ENCODE results near the gene MAD1L1. TPM values are rescaled to one million over a fixed set of nuclear protein-coding genes. Genes with fewer than 3 reads are reported as not detected.
A peak's percentile ranks its signal among the peaks of the same experiment; 100 is the strongest.

Gene MAD1L1
- total and polyA plus RNA-seq, 2 of the 13 experiments (the other 11 are each of a cell fraction or from before 2014, with no cell fraction given) = 17.4 to 64.7 TPM

DNA sequence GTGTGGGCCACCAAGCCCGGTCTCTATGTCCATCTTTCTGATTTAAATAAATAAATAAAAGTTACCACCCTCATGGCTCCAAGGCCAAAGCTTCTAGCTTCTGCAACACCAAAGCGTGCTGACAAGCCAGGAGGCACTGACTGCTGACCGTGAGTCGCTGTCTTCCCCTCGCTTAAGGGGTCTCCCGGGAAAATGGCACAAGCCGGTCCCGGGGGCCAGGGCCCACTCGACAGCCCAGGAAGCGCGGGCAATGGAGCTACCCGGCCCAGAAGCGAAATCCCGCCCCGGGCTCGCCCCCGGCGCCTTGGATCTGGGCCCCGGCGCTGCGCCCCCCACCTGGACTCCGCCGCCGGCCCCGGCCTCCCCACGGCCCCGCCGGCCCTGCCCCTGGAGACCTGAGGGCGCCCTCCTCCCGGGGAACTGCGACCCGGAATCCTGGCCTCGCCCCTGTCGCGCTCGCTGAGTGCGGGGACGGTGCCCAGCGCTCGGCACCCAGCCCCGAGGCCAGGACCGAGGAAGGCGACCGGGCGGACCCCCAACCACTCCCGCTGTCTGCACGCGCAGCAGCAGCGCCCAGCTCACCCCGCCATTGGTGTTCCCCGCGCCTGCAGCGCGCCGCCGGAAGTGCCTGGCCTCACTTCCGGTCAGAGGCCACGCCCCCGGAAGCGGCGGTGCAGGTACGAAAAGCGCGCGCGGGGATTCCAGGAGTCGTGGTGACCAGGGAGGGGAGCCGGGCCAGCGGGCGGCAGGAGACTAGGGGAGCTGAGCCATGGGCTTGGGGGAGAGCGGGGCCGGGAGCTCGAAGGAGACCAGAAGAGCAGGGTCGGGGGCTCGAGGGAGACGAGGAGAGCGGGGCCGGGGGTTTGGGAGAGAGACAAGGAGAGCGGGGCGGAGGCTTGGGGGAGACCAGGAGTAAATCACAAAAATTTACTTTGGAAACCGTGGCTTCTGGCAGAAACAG lies 9.1 kb upstream of the MAD1L1 start, which contains the start of the genes MRM2 and NUDT1 (continued):
- TF ChIP-seq, protein P1, sequence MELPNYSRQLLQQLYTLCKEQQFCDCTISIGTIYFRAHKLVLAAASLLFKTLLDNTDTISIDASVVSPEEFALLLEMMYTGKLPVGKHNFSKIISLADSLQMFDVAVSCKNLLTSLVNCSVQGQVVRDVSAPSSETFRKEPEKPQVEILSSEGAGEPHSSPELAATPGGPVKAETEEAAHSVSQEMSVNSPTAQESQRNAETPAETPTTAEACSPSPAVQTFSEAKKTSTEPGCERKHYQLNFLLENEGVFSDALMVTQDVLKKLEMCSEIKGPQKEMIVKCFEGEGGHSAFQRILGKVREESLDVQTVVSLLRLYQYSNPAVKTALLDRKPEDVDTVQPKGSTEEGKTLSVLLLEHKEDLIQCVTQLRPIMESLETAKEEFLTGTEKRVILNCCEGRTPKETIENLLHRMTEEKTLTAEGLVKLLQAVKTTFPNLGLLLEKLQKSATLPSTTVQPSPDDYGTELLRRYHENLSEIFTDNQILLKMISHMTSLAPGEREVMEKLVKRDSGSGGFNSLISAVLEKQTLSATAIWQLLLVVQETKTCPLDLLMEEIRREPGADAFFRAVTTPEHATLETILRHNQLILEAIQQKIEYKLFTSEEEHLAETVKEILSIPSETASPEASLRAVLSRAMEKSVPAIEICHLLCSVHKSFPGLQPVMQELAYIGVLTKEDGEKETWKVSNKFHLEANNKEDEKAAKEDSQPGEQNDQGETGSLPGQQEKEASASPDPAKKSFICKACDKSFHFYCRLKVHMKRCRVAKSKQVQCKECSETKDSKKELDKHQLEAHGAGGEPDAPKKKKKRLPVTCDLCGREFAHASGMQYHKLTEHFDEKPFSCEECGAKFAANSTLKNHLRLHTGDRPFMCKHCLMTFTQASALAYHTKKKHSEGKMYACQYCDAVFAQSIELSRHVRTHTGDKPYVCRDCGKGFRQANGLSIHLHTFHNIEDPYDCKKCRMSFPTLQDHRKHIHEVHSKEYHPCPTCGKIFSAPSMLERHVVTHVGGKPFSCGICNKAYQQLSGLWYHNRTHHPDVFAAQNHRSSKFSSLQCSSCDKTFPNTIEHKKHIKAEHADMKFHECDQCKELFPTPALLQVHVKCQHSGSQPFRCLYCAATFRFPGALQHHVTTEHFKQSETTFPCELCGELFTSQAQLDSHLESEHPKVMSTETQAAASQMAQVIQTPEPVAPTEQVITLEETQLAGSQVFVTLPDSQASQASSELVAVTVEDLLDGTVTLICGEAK (IDR thresholded peaks at IDR 0.05) = peak; percentile 95
- TF ChIP-seq, protein P1 (CRISPR knock-in tag; IDR thresholded peaks at IDR 0.05) = peak; percentile 43; the same call in 1 of the 2 replicates
- TF ChIP-seq, protein P2, sequence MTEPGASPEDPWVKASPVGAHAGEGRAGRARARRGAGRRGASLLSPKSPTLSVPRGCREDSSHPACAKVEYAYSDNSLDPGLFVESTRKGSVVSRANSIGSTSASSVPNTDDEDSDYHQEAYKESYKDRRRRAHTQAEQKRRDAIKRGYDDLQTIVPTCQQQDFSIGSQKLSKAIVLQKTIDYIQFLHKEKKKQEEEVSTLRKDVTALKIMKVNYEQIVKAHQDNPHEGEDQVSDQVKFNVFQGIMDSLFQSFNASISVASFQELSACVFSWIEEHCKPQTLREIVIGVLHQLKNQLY (CRISPR knock-in tag; IDR thresholded peaks at IDR 0.05) = peak; percentile 23; the same call in 1 of the 2 replicates
- TF ChIP-seq ZNF607 (CRISPR knock-in tag; IDR thresholded peaks at IDR 0.05; ENCODE audit: borderline replicate concordance) (peak; percentile 73; the same call in 1 of the 2 replicates), ZBTB7B (CRISPR knock-in tag; IDR thresholded peaks at IDR 0.05) (0 out of 2 replicates have a peak, but pooled peaks have one; percentile 24), ZNF672 (CRISPR knock-in tag; IDR thresholded peaks at IDR 0.05) (no peak; the same call in 1 of the 2 replicates), SCMH1 (CRISPR knock-in tag; IDR thresholded peaks at IDR 0.05; ENCODE audit: borderline replicate concordance) (no peak), RORA (CRISPR knock-in tag; IDR thresholded peaks at IDR 0.05) (no peak), KDM6A (CRISPR knock-in tag; IDR thresholded peaks at IDR 0.05; ENCODE audit: low read depth) (no peak), KAT2B (IDR thresholded peaks at IDR 0.05; ENCODE audit: borderline replicate concordance, low read depth, low read length) (no peak), RAD51 (IDR thresholded peaks at IDR 0.05; ENCODE audit: borderline replicate concordance) (no peak), ASH2L (IDR thresholded peaks at IDR 0.05; ENCODE audit: insufficient read length, low read depth, low read length) (peak; percentile 80)
- TF ChIP-seq, protein P3, sequence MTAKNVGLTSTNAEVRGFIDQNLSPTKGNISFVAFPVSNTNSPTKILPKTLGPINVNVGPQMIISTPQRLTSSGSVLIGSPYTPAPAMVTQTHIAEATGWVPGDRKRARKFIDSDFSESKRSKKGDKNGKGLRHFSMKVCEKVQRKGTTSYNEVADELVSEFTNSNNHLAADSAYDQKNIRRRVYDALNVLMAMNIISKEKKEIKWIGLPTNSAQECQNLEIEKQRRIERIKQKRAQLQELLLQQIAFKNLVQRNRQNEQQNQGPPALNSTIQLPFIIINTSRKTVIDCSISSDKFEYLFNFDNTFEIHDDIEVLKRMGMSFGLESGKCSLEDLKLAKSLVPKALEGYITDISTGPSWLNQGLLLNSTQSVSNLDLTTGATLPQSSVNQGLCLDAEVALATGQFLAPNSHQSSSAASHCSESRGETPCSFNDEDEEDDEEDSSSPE (CRISPR knock-in tag; IDR thresholded peaks at IDR 0.05) = peak; percentile 99
- TF ChIP-seq, protein P4, sequence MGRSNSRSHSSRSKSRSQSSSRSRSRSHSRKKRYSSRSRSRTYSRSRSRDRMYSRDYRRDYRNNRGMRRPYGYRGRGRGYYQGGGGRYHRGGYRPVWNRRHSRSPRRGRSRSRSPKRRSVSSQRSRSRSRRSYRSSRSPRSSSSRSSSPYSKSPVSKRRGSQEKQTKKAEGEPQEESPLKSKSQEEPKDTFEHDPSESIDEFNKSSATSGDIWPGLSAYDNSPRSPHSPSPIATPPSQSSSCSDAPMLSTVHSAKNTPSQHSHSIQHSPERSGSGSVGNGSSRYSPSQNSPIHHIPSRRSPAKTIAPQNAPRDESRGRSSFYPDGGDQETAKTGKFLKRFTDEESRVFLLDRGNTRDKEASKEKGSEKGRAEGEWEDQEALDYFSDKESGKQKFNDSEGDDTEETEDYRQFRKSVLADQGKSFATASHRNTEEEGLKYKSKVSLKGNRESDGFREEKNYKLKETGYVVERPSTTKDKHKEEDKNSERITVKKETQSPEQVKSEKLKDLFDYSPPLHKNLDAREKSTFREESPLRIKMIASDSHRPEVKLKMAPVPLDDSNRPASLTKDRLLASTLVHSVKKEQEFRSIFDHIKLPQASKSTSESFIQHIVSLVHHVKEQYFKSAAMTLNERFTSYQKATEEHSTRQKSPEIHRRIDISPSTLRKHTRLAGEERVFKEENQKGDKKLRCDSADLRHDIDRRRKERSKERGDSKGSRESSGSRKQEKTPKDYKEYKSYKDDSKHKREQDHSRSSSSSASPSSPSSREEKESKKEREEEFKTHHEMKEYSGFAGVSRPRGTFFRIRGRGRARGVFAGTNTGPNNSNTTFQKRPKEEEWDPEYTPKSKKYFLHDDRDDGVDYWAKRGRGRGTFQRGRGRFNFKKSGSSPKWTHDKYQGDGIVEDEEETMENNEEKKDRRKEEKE (IDR thresholded peaks at IDR 0.05) = no peak

Data from HepG2 (cell line).